OCI-LY3 (cell line): ENCODE results near the gene BLOC1S1.

Experiments
- CTCF ChIP-seq: fragments of 200-600, 300-600 bp; sonication (generic); IDR thresholded peaks from 2 replicates; pipeline ENCODE4 v1.5.1; 2014; ENCODE audit warnings: antibody characterized with exemption, low read length, low read depth
- EZH2phosphoT487 ChIP-seq: fragments of 200-600 bp; shearing (Covaris generic); IDR thresholded peaks from 2 replicates; pipeline ENCODE4 v1.6.1; 2018; ENCODE audit warnings: antibody characterized with exemption, mixed run types, low read depth

DNA sequence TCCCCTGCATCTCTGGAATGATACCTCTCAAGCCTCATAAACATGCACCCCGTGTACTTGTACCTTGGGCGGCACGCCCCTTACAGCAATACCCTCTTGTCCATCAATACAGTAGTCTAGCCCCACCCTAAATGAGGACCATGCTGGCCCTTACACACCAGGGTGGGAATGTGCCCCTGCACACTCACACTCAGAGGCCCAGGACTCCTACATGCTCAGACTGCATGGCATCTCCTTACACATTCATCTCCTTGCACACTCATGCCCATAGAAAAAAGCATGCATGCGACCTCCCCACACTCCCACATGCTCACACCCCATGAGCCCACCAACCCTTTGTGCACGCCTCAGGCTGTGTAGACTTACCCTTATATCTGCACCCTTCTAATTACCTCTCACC, 30.2 kb upstream of the BLOC1S1 start:
- no peak for TF ChIP-seq CTCF
- TF ChIP-seq EZH2phosphoT487, result no peak
